MM.1S (cell line): Measurements from ENCODE around the gene TMEM45B.

ENCODE experiments used
- EZH2 ChIP-seq: fragments of 300-600 bp; sonication (generic); optimal IDR thresholded peaks from 2 replicates; pipeline ENCODE3; 2017; ENCODE audit warnings: low read depth, mild to moderate bottlenecking, antibody characterized with exemption, low read length, mixed read lengths
- TF ChIP-seq, protein P1 (sequence below): fragments of 300-600 bp; sonication (generic); IDR thresholded peaks from 2 replicates; pipeline ENCODE4 v1.5.1; 2016; ENCODE audit warnings: antibody characterized with exemption, low read length, mixed read lengths

DNA sequence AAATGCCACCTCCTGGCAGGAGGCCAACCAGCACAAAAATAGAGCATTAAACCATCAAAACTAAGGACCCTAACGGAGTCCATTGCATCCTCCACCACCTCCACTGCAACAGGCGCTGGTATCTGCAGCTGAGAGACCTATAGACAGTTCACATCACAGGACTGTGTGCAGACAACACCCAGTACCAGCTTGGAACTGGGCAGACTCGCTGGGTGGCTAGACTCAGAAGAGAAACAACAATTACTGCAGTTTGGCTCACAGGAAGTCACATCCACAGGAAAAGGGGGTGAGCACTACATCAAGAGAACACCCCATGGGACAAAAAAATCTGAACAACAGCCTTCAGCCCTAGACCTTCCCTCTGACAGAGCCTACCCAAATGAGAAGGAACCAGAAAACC lies 11.6 kb upstream of the TMEM45B start:
- TF ChIP-seq, protein P1, sequence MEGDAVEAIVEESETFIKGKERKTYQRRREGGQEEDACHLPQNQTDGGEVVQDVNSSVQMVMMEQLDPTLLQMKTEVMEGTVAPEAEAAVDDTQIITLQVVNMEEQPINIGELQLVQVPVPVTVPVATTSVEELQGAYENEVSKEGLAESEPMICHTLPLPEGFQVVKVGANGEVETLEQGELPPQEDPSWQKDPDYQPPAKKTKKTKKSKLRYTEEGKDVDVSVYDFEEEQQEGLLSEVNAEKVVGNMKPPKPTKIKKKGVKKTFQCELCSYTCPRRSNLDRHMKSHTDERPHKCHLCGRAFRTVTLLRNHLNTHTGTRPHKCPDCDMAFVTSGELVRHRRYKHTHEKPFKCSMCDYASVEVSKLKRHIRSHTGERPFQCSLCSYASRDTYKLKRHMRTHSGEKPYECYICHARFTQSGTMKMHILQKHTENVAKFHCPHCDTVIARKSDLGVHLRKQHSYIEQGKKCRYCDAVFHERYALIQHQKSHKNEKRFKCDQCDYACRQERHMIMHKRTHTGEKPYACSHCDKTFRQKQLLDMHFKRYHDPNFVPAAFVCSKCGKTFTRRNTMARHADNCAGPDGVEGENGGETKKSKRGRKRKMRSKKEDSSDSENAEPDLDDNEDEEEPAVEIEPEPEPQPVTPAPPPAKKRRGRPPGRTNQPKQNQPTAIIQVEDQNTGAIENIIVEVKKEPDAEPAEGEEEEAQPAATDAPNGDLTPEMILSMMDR: no peak
- no peak for TF ChIP-seq EZH2
